Spinal cord (tissue), 4 donors: ENCODE results near the gene ZP2. TPM values are rescaled to one million over a fixed set of nuclear protein-coding genes. Genes with fewer than 3 reads are reported as not detected.

Source experiments
- polyA plus RNA-seq, 2 donors: library from polyadenylated mRNA; unstranded; fragments of 120-200 nt; gene quantifications; one replicate each; pipeline ENCODE4 v1.2.1, GENCODE V29; 2013; ENCODE audit not compliant: insufficient read length in 2 of 2
- total RNA-seq, 2 donors: library from RNA; depleted of rRNA in 1 of 2; stranded (reverse); fragments of 120-200 nt in 1 of 2; fragments of >200 nt in 1 of 2; gene quantifications; one replicate each; pipeline versions ENCODE4 v1.2.3 to v1.2.4, GENCODE V29; 2013 to 2014

The ZP2 gene
- total and polyA plus RNA-seq, 4 donors, result 0.17 to 0.20 TPM; not detected in 2

Other genes starting within 250 kb of the ZP2 start
- 1 to 10 TPM; 1.6 to 3.2 TPM for gene DNAH3, start 60.7 kb downstream of the ZP2 start, total RNA-seq
- 1 to 10 TPM; 1.6 to 2.1 TPM for gene DNAH3, start 60.7 kb downstream of the ZP2 start, polyA plus RNA-seq
- gene LDAF1, start 52.9 kb downstream of the ZP2 start, total RNA-seq, result 10 to 100 TPM; 21.7 to 33.3 TPM
- 10 to 100 TPM; 23.6 to 24.6 TPM for gene LDAF1, start 52.9 kb downstream of the ZP2 start, polyA plus RNA-seq
- under 1 TPM in 1 of 2 donors, not detected in 1; 0.11 TPM for gene ANKS4B, start 22.1 kb upstream of the ZP2 start, total RNA-seq
- gene ANKS4B, start 22.1 kb upstream of the ZP2 start, polyA plus RNA-seq, result under 1 TPM; 0.11 to 0.16 TPM
- 10 to 100 TPM in 1 of 2 donors, 1 to 10 TPM in 1; 7.6 to 22.2 TPM for gene CRYM, start 66.7 kb upstream of the ZP2 start, total RNA-seq
- gene CRYM, start 66.7 kb upstream of the ZP2 start, polyA plus RNA-seq, result 1 to 10 TPM; 4.0 to 4.3 TPM